ENCODE results near the gene DUSP7.

DNA sequence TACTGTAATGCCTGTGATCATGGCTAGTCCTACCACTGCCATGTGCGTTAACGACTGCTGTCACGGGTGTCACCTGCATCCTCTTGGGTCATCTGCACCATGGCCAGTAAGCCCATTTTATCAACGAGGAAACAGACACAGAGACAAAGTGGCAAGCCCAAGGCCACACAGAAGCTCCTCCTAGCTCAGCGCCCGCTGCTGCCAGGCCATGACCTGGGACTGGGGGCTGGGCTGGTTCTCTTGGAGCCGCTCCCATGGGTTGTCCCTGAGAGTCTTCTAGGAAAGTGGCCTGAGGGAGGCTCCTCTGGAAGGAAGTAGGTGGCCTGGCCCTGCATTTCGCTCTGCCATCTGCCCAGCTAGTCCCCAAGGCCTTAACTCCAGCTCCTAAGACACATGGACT lies 4.9 kb downstream of the DUSP7 start:
- TF ChIP-seq, protein P1, sequence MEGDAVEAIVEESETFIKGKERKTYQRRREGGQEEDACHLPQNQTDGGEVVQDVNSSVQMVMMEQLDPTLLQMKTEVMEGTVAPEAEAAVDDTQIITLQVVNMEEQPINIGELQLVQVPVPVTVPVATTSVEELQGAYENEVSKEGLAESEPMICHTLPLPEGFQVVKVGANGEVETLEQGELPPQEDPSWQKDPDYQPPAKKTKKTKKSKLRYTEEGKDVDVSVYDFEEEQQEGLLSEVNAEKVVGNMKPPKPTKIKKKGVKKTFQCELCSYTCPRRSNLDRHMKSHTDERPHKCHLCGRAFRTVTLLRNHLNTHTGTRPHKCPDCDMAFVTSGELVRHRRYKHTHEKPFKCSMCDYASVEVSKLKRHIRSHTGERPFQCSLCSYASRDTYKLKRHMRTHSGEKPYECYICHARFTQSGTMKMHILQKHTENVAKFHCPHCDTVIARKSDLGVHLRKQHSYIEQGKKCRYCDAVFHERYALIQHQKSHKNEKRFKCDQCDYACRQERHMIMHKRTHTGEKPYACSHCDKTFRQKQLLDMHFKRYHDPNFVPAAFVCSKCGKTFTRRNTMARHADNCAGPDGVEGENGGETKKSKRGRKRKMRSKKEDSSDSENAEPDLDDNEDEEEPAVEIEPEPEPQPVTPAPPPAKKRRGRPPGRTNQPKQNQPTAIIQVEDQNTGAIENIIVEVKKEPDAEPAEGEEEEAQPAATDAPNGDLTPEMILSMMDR (tag by site-specific recombination; IDR thresholded peaks at IDR 0.05): no peak
- TF ChIP-seq ZNF174 (tag by site-specific recombination; IDR thresholded peaks at IDR 0.05) (no peak), ZNF184 (tag by site-specific recombination; IDR thresholded peaks at IDR 0.05) (no peak), ZFP69B (tag by site-specific recombination; IDR thresholded peaks at IDR 0.05) (no peak), KLF16 (tag by site-specific recombination; IDR thresholded peaks at IDR 0.05) (no peak), YY2 (tag by site-specific recombination; IDR thresholded peaks at IDR 0.05) (no peak), OVOL3 (tag by site-specific recombination; IDR thresholded peaks at IDR 0.05) (no peak), ZNF23 (tag by site-specific recombination; IDR thresholded peaks at IDR 0.05; ENCODE audit: borderline replicate concordance) (no peak), ZNF426 (tag by site-specific recombination; IDR thresholded peaks at IDR 0.05) (no peak), GLIS2 (tag by site-specific recombination; IDR thresholded peaks at IDR 0.05) (no peak), SP7 (tag by site-specific recombination; IDR thresholded peaks at IDR 0.05) (no peak)
- TF ChIP-seq, protein P2, sequence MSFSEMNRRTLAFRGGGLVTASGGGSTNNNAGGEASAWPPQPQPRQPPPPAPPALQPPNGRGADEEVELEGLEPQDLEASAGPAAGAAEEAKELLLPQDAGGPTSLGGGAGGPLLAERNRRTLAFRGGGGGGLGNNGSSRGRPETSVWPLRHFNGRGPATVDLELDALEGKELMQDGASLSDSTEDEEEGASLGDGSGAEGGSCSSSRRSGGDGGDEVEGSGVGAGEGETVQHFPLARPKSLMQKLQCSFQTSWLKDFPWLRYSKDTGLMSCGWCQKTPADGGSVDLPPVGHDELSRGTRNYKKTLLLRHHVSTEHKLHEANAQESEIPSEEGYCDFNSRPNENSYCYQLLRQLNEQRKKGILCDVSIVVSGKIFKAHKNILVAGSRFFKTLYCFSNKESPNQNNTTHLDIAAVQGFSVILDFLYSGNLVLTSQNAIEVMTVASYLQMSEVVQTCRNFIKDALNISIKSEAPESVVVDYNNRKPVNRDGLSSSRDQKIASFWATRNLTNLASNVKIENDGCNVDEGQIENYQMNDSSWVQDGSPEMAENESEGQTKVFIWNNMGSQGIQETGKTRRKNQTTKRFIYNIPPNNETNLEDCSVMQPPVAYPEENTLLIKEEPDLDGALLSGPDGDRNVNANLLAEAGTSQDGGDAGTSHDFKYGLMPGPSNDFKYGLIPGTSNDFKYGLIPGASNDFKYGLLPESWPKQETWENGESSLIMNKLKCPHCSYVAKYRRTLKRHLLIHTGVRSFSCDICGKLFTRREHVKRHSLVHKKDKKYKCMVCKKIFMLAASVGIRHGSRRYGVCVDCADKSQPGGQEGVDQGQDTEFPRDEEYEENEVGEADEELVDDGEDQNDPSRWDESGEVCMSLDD (tag by site-specific recombination; IDR thresholded peaks at IDR 0.05): no peak

Data from HEK293 (cell line).